ENCODE results near the gene DPH5. TPM values are rescaled to one million over a fixed set of nuclear protein-coding genes. Genes with fewer than 3 reads are reported as not detected.

Gene DPH5
- total and polyA plus RNA-seq, 8 donors: 26.9 to 79.7 (median 70.7) TPM

DNA sequence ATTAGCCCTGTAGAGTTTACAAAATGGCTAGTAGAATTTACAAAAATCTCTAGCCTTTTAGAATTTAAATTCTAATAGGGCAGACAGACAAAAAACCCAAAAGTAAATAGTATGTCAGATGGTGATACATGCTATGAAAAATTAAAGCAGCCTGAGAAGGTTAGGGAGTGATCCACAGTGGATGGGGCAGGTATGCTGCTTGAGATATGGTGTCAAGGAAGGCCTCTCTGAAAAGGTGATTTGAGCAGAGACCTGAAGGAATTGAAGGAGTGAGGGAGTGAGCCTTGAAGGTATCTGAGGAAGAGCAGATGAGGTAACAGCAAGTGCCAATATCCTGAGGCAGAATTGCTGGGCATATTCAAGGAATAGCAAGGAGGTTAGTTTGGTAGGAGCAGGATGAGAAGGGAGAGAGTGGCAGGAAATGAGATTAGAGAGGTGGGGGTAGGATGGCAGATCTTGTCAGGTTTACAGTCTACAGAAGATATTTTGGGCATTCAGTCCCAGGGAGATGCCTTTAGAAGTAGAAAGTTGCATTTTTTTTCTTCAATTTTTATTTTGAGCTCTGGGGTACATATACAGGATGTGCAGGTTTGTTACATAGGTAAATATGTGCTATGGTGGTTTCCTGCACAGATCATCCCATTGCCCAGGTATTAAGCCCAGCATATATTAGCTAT lies 40.8 kb upstream of the DPH5 start:
- ATAC-seq (no peak), DNase-seq (no peak)
- intact Hi-C loops (cut with DNase I): no loop called here
- H3K27ac ChIP-seq: no peak overlapping the region
- no peak overlapping the region for H3K4me3 ChIP-seq
- H3K27me3 ChIP-seq: no peaks in the 10 kb centered on the region
- TF ChIP-seq, protein P1, sequence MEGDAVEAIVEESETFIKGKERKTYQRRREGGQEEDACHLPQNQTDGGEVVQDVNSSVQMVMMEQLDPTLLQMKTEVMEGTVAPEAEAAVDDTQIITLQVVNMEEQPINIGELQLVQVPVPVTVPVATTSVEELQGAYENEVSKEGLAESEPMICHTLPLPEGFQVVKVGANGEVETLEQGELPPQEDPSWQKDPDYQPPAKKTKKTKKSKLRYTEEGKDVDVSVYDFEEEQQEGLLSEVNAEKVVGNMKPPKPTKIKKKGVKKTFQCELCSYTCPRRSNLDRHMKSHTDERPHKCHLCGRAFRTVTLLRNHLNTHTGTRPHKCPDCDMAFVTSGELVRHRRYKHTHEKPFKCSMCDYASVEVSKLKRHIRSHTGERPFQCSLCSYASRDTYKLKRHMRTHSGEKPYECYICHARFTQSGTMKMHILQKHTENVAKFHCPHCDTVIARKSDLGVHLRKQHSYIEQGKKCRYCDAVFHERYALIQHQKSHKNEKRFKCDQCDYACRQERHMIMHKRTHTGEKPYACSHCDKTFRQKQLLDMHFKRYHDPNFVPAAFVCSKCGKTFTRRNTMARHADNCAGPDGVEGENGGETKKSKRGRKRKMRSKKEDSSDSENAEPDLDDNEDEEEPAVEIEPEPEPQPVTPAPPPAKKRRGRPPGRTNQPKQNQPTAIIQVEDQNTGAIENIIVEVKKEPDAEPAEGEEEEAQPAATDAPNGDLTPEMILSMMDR (IDR thresholded peaks at IDR 0.05): no peak
- no peaks in the 10 kb centered on the region for H3K4me1 ChIP-seq
- peaks cover 0 to 3% of the 10 kb centered on the region in 2 donors for H3K36me3 ChIP-seq
- no peaks in the 10 kb centered on the region for H3K9me3 ChIP-seq

DNA sequence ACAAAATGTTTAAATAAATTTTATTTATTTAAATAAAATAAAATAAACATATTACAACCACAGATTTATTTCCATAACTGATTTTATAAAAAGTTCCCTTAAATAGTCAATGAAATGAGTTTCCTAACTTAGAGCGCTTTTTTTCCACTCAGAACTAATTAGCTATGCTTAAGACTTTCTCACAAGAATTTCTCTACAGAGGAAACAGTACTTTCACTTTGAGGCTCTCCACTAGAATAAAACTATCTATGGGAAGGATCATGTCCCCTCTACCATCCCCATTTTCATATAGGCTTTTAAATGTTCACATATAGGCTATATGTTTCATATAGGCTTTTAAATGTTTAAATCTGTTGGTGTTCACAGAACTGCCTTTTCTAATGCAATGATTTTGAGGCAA lies 40.0 kb upstream of the DPH5 start:
- Histone ChIP-seq H3K27ac (no peak overlapping the region), H3K9me3 (no peaks in the 10 kb centered on the region), H3K4me1 (no peaks in the 10 kb centered on the region), H3K27me3 (no peaks in the 10 kb centered on the region), H3K4me3 (no peak overlapping the region), H3K36me3 (peaks cover 0 to 3% of the 10 kb centered on the region in 2 donors)
- no peak for ATAC-seq
- DNase-seq: no peak
- TF ChIP-seq, protein P1 (IDR thresholded peaks at IDR 0.05): no peak
- intact Hi-C loops (cut with DNase I): no loop called here

DNA sequence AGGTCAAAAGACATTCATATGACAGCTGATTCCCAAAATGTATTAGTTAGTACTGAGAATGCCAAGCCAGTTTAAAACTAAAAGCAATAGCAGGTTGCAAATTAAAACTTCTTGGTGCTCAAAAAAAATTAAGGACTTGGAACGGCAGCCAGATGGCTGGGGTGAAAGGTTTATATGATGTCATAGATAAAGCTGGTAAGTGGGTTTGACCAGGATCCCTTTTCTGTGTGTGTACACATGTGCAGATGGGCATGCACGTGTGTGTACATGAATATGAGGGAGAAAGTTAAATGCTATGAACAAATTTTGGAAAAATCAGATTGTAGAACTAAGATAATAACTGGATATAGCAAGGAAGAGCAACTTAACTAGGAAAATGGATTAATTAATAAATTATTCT lies 39.1 kb upstream of the DPH5 start:
- no peak overlapping the region for H3K4me3 ChIP-seq
- TF ChIP-seq, protein P1 (IDR thresholded peaks at IDR 0.05): no peak
- no peak overlapping the region for H3K27ac ChIP-seq
- ATAC-seq: no peak
- DNase-seq: no peak
- no peaks in the 10 kb centered on the region for H3K9me3 ChIP-seq
- H3K4me1 ChIP-seq: no peaks in the 10 kb centered on the region
- intact Hi-C loops (cut with DNase I): no loop called here
- peaks cover 0 to 3% of the 10 kb centered on the region in 2 donors for H3K36me3 ChIP-seq
- H3K27me3 ChIP-seq: no peaks in the 10 kb centered on the region

DNA sequence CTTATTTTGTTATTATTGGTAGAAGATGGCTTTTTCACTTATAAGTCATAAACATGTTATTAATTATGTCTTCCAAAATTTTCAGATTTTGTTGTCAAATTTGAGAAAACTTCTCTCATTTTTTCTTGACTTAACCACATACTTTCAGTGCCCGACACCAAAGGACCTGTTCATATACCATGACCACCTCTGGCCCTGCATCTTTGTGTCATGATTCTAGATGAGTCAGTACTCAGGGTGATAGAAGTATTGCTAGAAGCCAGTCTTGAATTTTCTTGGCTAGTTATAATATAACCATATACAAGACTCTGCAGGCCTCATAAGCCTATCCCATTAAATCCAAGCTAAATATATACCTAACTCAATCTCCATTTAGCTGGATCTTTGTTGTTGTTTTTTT lies 35.4 kb upstream of the DPH5 start:
- intact Hi-C loops (cut with DNase I): no loop called here
- ATAC-seq (no peak), DNase-seq (no peak)
- H3K9me3 ChIP-seq: no peaks in the 10 kb centered on the region
- H3K4me1 ChIP-seq: no peaks in the 10 kb centered on the region
- no peaks in the 10 kb centered on the region for H3K27me3 ChIP-seq
- no peak overlapping the region for H3K4me3 ChIP-seq
- no peak overlapping the region for H3K27ac ChIP-seq
- TF ChIP-seq, protein P1 (IDR thresholded peaks at IDR 0.05): no peak
- H3K36me3 ChIP-seq: peaks cover 0 to 3% of the 10 kb centered on the region in 2 donors

DNA sequence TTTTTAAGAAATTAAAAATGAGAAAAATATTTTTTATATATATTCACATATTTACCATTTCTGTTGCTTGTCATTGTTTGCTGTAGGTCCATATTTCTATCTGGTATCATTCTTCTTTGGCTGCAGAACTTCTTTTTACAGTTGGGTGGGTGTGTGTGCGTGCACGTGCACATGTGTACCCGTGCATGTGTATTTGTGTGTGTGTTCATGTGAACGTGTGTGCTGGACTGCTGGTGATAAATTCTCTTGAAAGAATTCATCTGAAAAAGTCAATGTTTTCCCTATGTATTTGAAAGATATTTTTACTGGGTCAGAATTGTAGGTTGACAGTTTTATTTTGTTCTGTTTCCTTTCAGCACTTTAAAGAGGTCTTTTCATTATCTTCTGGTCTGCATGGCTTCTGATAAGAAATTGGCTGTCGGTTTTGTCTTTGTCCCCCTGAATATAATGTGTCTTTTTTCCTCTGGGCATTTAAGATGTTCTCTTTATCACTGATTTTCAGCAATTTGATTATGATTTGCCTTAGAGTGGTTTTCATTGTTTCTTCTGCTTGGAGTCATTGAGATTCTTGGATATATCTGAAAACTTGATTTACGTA lies 34.5 kb upstream of the DPH5 start:
- no peak for ATAC-seq

More for the DNA sequence above, 34.5 kb upstream of the DPH5 start:
- TF ChIP-seq, protein P1 (IDR thresholded peaks at IDR 0.05): no peak
- no peak overlapping the region for H3K27ac ChIP-seq
- H3K27me3 ChIP-seq: no peaks in the 10 kb centered on the region
- intact Hi-C loops (cut with DNase I): no loop called here
- no peaks in the 10 kb centered on the region for H3K36me3 ChIP-seq
- no peaks in the 10 kb centered on the region for H3K4me1 ChIP-seq
- DNase-seq: no peak
- no peak overlapping the region for H3K4me3 ChIP-seq
- no peaks in the 10 kb centered on the region for H3K9me3 ChIP-seq
